Midbrain (tissue), 1 donor: Measurements from ENCODE around the gene CRIP1.
A peak's percentile ranks its signal among the peaks of the same experiment; 100 is the strongest.

Experiments used
- DNase-seq: peaks from one replicate; lab custom pipeline; 2025; lab: John Stamatoyannopoulos, UW

The CRIP1 gene

DNA sequence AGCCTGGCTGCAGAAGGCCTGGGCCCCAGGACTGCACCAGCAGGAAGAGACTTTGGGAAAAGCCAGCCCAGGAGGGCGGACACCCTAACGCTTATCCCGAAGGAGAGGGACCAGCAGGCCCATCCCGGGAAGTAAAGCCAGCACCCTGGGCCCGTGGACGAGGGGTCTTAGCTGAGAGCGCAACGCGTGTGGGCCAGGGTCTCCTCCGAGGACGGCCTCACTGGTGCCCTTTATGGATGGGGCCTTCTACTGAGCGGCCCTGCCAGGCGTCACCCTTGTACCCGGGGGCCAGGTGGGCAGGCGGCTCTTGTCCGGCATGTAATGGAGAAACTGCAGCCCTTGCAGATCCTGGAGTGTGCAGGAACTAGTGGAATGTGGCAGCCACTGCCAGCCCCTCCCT is 18.4 kb downstream of the CRIP1 start:
- no peak for DNase-seq

GRCh38 chr14:105507247-105507646 is 20.6 kb downstream of the CRIP1 start:
- no peak for DNase-seq

GRCh38 chr14:105508069-105508468 is 21.4 kb downstream of the CRIP1 start:
- DNase-seq: no peak

GRCh38 chr14:105508601-105509000 is 21.9 kb downstream of the CRIP1 start:
- no peak for DNase-seq

DNA sequence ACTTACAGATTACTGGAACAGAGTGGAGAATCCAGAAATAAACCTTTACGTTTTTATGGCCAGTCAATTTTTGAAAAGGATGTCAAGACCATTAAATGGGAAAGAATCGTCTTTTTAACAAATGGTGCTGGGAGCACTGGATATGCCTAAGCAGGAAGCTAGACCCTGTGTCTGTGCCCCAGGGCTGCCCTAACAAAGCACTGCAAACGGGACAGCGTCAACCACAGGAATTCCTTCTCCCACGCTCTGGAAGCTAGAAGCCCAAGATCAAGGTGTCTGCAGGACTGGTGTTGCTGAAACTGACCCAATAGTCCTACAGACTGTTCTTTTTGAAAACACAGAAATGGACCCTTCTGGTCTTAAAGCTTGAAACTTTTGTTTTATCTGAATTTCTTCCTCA is 30.4 kb downstream of the CRIP1 start:
- no peak for DNase-seq

DNA sequence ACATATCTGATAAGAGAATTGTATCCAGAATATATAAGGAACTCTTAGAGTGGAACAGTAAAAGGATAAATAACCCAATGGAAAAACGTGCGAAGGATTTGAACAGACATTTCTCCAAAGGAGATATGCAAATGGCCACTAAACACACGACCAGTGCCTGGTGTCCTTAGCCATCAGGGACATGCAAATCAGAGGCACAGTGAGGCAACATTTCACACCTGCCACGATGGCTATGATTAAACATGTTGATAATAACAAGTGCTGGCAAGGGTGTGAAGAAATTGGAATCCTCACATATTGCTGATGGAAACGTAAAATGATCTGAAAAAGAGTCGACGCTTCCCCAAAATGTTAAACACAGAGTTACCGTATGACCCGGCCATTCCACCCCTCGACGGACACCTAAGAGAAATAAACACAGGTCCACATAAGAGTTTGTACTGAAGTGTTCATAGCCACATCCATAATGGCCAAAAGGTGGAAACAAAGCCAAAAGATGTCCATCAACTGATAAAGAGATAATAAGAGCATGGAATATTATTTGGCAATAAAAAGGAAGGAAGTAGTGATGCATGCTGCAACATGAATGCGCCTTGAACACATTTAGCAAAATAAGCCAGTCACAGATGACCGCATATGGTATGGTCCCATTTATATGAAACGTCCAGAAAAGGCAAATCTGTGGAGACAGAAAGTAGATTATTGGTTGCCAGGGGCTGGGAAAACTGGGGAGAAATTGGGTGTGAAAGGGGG is 33.4 kb downstream of the CRIP1 start:
- no peak for DNase-seq

DNA sequence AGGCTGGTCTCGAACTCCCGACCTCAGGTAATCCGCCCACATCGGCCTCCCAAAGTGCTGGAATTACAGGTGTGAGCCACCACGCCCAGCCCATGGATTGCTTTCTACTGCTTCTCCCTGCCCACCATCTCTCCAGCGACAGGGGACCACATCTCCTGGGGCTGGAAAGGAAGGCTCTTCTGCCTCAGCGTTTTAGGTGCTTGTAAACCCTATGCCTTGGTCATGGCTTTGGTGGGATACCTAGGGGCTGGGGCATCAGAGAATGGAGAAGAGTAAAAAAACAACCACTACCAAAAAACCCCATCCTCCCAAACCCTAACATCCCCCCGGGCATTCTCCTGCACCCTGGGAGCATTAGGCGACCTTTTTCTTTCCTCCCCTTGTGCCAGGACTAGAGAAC is 38.6 kb downstream of the CRIP1 start:
- no peak for DNase-seq

DNA sequence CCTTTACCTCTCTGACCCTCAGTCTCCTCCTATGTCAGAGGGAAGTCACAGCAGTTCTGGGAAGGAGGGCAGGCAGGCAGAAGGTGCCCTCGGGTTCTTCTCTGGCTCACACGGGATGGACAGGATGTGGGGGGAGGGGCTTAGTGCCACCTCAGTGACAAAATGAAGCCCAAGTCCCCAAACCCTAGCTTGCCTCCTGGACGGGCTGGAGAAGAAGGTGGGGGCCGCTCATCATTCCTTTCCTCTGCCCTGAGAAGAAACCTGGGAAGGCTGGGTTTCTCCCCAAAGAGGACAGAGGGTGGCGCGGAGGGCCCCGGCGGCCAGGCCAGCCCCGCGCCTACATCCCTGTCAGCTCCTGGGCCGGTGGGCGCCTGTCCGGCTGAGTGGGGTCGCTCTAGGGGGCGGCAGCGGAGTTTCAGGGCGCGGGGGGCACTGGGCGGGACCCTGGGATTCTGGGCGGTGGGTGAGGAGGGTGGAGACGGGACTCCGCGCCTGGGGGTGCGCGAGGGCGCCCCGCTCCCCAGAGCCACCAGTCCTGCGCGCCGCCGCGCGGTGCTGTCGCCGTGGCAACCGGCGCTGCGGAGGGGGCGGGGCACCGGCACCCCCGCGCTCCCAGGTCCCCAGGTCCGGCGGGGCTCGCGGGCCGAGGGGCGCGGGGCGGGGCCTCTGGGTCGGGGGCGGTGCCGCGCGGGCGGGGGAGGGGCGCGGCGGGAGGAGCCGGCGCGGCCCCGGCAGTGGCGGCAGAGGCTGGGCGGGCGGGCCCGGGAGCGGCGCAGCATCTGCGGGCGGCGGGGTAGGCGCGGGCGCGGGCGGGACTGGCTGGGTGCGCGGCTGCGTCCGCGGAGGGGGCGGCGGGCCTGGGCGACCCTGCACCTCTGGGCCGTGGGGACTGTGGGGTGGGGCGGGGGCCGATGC is 39.4 kb downstream of the CRIP1 start, which contains the start of gene TMEM121:
Gene TMEM121 (plus strand): TSS at position 723 of the 915 bp plus-strand sequence. CDS start 2,252 bp downstream, outside the sequence.
- DNase-seq: peak; percentile 25

- DNase-seq: no peak
Observed at GRCh38 chr14:105526776-105527380, 40.2 kb downstream of the CRIP1 start.

DNA sequence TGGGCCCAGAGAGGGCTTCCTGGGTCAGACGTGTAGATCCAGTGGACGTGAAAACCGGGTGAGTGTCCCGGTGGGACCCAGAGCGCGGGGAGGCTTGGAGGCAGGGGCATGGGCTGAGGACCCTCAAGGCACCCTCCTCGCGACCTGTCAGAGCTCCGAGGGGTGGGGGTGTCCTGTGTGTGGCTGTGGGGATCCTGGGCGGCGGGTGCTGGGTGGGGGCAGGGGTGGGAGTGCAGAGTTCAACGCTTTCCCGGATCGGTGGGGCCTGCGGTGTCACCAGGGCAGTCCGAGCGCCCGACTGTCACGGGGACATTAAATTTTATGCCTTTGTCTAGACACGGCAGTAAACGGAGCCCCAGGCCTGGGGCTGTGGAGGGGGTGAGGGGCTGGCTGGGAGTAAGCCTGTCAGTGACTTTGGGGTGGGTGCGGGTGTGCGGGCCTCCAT is 40.7 kb downstream of the CRIP1 start:
- no peak for DNase-seq

- DNase-seq: peak; percentile 81
Observed at GRCh38 chr14:105527826-105528585, 41.3 kb downstream of the CRIP1 start.

- no peak for DNase-seq
Observed at GRCh38 chr14:105528586-105529318, 42.1 kb downstream of the CRIP1 start.

DNA sequence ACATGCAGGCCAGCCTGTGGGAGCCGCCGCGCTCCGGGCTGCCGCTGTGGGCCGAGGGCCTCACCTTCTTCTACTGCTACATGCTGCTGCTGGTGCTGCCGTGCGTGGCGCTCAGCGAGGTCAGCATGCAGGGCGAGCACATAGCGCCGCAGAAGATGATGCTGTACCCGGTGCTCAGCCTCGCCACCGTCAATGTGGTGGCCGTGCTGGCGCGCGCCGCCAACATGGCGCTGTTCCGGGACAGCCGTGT is 42.6 kb downstream of the CRIP1 start:
- no peak for DNase-seq

- no peak for DNase-seq
Observed at GRCh38 chr14:105529569-105530284, 43.0 kb downstream of the CRIP1 start.

DNA sequence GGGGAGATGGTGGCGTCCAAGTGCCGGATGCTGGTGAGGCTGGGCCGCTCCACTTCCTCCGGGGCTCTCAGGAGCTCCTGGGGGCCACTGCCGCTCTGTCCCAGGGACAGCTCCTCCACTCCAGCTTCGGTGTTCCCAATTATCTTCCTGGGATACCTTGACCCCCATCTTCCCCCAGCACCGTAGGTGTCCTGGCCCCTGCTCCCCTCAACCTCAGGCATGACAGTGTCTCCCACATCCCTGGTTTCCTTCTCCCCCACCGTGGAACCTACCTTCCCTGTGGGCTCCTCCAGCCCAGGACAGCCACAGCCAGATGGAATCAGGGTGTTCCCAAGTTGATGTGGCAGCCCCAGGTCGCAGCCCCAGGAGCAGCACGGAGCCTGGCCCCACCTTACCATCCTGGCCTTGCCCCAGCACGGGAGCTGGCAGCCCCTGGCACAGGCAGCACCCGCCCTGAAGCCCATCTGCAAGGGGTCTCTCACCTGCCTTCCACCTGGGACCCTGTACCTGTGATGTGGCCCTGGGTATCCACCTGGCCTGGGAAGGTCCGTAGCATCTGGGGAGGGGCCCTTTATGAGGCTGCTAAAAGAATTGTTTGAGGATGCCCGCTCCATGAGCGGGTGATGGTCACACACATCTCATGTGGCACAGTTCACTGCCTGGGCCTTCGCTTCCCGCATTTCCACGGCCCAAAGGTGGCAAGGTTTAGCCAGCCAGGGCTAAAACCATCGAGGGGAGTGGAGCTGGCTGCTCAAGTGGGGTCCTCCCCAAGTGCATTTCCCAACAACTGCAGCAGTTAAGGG is 43.8 kb downstream of the CRIP1 start:
- DNase-seq: no peak

GRCh38 chr14:105531088-105531893 is 44.6 kb downstream of the CRIP1 start:
- no peak for DNase-seq

GRCh38 chr14:105531894-105532623 is 45.4 kb downstream of the CRIP1 start:
- no peak for DNase-seq

GRCh38 chr14:105532735-105533141 is 46.1 kb downstream of the CRIP1 start:
- no peak for DNase-seq
